GM18951 (cell line): Measurements from ENCODE around the gene CALY.
"Not testable (repeated sequence)": the region's sequence is repeated elsewhere in the genome, so short reads cannot be mapped to it uniquely, and the experiment has no call there.

ENCODE experiments used
- POLR2A ChIP-seq: IDR thresholded peaks from 4 replicates; pipeline ENCODE4 v1.6.1; 2011; ENCODE audit warnings: mild to moderate bottlenecking; ENCODE audit not compliant: insufficient read length, insufficient read depth; ENCODE audit errors: extremely low read depth
- in situ Hi-C: fragments of 300-500 bp; cut with MboI; formaldehyde crosslinking; loops from one replicate; pipeline ENCODE4 v1.12.0; 2022; ENCODE audit warnings: low sequenced_read_pairs, mixed read lengths, inconsistent platforms; ENCODE audit not compliant: unreplicated experiment

The CALY gene

DNA sequence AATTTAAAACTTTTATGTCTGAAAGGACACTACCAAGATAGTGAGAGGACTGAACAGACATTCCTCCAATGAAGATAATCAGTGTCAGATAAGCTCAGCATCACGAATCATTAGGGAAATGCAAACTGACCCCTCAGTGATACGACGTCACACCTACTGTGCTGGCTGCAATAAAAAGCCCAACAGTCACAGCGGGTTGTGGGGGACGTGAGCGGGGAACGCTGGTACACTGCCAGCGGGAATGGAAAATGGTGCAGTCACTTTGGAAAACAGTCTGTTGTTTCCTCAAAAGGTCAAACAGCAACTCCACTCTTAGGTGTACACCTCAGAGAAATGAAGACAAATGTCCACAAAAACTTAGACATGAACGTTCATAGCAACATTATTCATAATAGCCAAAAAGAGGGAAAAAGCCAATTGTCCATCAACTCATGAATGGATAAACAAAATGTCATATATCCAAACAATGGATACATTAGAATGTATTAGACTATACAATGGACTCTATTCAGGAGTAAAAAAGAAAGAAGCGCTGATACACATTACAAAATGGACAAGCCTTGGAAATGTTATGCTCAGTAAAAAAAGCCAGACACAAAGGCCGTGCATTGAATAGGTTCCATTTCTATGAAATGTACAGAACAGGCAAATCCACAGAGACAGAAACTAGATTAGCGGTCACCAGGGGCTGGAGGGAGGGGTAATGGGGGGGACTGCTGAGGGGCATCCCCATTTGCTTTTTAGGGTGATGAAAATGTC is 38.8 kb upstream of the CALY start:
- in situ Hi-C loops: no loop called here
- TF ChIP-seq POLR2A: no peak

DNA sequence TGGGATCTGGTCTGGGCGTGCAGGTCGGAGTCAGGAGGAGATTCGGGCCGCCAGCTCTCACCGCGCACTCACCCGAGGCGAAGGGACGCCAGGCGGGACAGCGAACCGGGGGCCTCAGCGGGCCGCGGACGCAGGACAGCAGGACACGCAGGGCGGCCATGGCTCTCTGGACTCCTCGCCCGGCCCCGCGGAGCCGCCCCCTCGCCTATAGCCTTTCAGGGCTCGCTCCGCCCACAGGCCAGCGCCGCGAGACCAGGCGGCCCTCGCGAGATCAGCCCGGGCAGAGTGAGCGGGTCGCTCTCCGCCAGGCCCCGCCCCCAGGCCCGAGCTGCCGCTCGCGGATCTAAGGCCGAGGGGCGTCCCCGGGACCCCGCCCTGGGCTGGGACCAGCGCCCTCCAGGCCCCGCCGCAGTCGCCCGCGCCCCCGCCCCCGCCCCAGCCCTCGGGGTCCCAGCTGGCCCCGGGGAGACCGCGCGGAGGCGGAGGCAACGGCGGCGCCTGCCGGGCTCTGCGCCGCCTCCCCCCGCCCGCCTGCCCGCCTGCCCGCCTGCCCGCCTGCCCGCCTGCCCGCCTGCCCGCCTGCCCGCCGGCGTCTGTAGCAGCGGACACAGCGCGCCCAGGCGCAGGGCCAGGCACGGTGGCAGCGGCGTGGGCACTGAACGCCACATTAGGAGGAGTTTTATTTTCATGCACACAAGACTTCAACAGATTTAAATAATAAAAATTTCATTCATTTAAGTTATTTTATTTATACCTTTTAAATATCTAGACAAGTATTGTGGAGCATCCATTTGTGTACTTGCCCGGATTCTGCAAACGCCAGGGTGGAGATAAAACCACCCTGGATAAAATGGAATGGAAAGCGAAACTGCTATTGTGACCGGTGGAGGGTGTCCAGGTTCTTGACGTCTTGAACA is 36.7 kb upstream of the CALY start, which contains the start of gene ECHS1:
Gene ECHS1, minus strand, starts transcription at position 181 of the 917 bp plus-strand sequence. Its CDS starts 21 bp downstream, at position 160.
- TF ChIP-seq POLR2A: peak; percentile 90
- in situ Hi-C loops: no loop called here

DNA sequence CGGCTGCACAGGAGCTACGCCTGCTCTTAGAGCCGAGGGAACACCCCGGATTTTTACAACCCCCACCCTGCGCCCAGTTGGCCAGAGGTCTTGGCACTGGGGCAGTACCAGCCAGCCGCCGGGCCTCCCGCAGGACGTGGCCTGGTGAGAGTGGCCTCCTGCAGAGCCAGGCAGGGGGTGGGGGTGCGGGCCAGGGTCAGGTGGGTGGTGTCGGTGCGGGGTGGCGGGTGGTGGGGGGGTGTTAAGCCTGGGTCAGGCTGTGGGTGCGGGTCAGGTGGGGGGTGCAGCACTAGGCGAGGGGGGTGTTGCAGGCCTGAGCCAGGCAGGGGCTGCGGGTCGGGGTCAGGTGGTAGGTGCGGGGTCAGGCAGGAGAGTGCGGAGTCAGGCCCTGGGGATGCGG is 35.8 kb upstream of the CALY start:
- in situ Hi-C loops: no loop called here
- TF ChIP-seq POLR2A: no peak

DNA sequence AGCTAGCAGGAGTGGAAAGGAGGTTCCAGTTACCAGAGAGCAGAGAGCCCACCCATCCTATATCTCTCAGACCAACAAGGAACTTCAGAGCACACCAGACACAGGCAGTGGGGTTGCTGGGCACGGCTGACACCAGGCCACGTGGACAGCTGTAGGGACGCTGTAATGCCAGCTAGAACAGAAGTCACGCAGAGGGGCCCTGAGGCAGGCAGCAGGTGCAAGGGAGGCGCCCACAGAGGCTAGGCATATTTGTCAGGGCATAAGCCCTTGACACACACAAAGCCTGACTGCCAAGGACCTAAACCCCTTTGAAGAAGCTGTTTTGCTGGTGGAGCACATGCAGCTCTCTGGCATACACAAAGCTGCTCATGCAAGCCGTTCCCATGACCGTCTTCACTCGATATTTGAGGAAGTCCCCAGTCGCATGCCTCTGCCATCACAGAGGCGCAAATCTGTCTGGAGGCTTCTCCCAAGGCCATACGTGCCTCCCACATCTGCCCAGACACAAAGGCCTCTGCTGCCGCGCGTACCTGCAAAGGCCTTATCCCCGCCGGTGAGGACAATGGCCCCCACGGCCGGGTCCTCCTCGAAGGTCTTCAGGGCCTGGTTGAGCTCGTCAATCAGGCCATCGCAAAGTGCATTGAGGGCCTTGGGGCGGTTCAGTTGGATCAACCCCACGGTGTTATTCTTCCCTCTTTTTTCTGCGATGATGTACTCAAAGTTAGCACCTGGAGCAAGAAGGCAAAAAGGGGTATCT is 33.5 kb upstream of the CALY start:
- in situ Hi-C loops: no loop called here
- TF ChIP-seq POLR2A: no peak

DNA sequence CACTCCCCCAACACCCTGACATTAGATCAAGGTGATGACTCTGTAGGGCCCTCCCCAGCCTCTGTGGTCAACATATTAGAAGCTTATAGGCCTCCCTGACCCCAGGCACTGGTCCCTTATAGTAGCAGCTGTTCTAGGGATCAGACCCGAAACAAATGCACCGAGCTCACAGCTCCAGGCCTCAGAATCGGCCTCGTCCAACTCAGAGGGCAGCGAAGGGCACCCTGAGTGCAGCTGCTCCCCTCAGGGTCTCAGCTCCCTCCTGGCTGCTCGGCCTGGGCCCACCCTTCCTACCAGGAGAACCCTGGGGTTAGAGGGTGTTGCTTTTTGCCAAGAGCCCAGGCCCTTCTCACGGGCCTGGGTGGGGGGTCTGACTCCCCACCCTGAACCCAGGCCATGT is 31.5 kb upstream of the CALY start:
- TF ChIP-seq POLR2A: no peak
- in situ Hi-C loops: no loop called here

DNA sequence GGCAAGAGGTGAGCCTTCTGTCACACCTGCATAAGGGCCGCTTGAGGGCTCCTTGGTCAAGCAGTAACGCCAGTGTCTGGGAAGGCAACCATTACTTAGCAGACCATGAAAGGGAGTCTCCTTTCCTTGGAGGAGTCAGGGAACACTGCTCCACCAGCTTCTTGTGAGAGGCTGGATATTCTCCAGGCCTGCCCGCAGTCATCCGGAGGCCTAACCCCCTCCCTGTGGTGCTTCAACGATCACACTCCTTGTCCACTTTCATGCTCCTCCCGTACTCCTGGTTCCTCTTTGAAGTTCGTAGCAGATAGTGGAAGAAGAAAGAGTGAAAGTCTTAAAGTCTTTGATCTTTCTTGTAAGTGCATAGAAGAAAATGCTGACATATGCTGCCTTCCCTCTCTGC is 30.8 kb upstream of the CALY start:
- in situ Hi-C loops: not testable (repeated sequence)

DNA sequence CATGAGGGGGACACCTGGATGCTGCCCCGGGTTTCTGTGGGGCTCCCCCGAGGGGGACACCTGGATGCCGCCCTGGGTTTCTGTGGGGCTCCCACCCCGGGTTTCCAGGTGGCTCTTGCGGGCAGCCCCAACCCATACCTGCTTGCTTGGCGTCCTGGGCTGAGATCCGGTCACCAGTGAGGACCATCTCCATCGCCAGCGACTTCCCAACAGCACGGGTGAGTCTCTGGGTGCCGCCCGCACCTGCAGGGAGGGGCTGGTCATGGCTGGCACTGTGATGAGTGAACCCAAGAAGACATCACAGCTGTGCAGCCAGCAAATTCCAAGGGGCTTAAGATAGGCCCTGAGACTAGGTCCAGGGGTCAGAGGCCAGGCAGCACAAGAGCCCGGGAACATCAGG is 30.1 kb upstream of the CALY start:
- no peak for TF ChIP-seq POLR2A
- in situ Hi-C loops: no loop called here

DNA sequence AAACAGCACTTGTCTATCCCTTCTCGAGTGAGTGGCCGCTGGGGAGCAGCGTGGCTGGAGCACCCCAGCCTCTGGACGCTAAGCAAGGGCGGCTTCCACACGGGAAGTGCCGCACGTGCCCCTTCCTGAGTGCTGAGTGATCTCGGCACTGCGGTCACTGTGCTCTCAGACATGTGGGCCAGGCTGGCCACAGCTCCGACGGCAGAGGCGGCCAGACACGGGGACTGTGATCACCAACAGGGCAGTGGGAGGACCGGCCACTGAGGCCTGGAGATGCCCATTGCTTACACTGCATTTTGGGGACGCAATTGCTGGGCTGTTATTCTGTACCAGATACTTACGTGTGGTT is 29.4 kb upstream of the CALY start:
- TF ChIP-seq POLR2A: no peak
- in situ Hi-C loops: no loop called here

DNA sequence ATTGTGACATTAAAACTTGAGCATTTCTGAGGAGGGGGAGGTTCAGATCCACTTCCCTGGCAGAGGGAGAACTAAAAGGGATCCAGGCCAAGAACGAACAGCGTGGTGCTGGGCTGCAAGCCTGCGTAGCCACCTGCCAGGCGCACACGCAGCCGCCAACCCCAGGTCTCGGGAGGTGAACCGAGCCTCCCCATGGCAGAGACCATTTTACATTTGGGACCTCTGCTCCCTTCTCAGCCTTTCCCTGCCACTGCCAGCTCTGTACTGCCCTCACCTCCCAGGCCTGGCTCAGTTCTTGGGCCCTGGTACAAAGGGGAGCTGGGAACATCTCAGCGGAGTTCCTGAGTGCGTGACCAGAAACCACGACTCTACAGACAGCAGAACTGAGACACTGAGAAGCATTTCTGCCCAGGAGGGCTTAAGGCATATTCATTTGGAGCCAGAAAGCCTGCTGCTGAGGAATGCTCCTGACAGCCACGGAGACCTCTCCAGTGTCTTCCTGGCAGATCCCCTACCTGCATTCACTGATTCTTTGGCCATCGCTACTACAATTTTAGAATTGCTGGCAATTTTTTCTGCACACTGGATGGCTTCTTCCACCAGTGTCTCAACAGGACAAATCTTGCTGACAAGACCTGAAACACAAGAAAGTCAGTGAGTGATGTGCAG is 28.9 kb upstream of the CALY start:
- in situ Hi-C loops: no loop called here
- TF ChIP-seq POLR2A: no peak

DNA sequence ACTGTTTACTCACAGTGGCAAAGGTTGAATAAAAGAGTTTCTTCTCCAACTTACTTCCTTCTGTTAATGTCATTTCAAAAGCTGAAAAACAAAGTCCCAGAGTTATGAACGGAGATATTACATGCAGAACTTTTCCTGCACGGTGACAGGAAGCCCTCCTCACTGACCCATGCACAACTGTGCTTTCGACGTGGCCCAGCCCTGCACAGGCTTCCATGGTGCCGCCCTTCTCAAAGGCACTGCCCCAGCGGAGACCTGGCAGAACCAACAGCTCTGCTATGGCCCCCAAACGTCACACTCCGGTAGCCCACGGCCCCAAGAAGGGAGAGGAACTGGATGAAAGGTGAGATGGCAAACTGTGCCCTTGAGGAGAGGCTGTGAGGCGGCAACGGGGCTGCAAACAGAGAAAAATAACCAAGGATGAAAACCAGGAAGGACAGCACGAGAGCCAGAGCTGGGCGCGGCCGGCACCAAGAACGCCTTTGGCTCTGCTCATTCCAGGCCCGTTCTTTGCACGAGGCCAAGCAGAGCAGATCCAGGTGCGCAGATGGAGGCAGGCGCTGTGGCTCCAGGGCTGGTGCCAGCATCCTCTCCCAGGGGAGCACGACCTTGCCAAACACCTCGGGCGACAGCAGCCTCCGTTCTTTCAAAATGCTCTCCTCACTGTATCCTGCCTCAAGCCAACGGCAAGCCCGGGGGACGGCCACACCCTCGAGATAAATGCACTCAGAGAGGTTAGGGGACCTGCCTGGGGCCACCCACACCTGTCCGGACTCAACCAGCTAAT is 28.1 kb upstream of the CALY start:
- in situ Hi-C loops: no loop called here
- TF ChIP-seq POLR2A: no peak

DNA sequence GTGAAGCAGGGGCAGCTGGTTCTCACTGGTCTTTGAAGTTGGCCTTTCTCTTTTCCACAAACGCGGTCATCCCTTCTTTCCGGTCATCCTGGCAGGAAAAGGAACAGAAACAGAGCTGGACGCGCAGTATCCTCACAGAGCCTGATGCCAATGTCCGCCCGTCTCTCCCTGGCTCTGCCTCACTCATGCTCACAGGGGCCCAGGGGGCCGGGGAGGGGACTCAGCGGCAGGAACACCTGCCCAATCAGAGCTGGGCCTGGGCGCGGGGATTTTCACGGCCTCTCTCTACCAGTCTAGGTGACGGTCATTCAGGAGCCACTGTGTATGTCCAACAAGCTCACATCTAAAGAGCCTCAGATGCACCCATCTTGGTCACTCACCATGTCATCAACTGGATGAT is 26.1 kb upstream of the CALY start:
- in situ Hi-C loops: no loop called here
- no peak for TF ChIP-seq POLR2A

DNA sequence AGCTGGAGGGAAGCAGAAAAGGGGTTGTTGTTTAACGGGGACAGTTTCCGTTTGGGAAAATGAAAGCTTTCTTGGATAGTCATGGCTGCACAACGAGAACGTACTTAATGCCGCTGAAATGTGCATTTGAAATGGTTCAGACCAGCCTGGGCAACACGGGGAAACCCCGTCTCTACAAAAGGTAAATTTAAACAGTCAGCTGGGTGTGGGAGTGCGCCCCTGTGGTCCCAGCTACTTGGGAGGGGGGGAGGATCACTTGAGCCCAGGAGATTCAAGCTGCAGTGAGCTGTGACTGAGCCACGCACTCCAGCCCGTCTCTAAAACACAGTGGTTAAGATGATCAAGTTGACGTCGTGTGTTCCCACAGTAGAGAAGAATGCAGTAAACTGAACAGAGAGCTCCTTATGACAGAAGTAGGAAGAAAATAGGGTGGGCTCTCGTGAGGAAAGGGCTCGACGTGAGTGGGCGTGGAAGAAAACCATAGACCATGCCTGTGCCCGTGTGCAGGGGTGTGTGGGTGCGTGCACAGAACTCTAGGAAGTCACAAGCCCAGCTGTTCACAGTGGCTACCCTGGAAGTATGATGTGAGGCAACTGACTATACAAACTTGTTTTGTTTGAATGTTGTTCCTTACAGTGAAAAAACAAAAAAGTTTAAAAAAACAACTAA is 25.2 kb upstream of the CALY start:
- no peak for TF ChIP-seq POLR2A
- in situ Hi-C loops: no loop called here

DNA sequence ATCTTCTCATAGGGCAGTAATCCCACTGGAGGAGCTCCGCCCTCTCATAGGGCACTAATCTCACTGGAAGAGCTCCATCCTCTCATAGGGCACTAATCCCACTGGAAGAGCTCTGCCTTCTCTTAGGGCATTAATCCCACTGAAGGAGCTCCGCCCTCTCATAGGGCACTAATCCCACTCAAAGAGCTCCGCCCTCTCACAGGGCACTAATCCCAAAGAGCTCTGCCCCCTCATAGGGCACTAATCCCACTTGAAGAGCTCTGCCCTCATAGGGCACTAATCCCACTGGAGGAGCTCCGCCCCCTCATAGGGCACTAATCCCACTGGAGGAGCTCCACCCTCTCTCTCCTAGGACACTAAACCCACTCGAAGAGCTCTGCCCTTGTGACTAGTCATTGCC is 24.5 kb upstream of the CALY start:
- in situ Hi-C loops: no loop called here
- no peak for TF ChIP-seq POLR2A
